ENCODE measurements around the gene NPAS2.

GRCh38 chr2:100924520-100925451, 104.8 kb downstream of the NPAS2 start:
- no peak for TF ChIP-seq CTBP1 (IDR thresholded peaks at IDR 0.05; ENCODE audit: borderline replicate concordance)
- TF ChIP-seq NFRKB (IDR thresholded peaks at IDR 0.05) = no peak
- no peak for TF ChIP-seq PKNOX1 (IDR thresholded peaks at IDR 0.05)
- TF ChIP-seq SP1 (IDR thresholded peaks at IDR 0.05) = no peak
- no peak for TF ChIP-seq FOXM1 (IDR thresholded peaks at IDR 0.05; ENCODE audit: borderline replicate concordance)
- TF ChIP-seq TARDBP (IDR thresholded peaks at IDR 0.05) = no peak
- no peak for TF ChIP-seq ELF4 (IDR thresholded peaks at IDR 0.05)

Data from HEK293T (cell line).